ENCODE data around the gene ITGB1BP1.

DNA sequence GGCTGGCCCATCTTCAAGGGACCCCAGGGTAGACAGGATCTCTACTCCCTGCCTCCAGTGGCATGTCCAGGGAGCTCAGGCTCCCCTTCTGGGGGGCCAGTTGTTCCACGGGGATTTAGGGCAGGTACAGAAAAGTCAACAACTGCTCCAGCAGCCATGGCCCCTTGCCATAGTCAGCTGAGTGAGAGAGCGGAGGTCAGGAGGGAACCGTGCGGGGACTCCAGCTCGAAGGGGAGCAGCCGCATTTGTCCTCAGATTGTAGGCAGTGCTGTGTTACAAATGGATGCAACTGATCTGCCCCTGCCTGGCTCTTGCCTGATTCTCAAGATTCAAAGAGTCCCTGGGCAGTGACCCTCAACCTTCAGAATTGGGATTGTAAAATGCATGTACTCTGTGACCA is 49.9 kb downstream of the ITGB1BP1 start:
- TF ChIP-seq, protein P1, sequence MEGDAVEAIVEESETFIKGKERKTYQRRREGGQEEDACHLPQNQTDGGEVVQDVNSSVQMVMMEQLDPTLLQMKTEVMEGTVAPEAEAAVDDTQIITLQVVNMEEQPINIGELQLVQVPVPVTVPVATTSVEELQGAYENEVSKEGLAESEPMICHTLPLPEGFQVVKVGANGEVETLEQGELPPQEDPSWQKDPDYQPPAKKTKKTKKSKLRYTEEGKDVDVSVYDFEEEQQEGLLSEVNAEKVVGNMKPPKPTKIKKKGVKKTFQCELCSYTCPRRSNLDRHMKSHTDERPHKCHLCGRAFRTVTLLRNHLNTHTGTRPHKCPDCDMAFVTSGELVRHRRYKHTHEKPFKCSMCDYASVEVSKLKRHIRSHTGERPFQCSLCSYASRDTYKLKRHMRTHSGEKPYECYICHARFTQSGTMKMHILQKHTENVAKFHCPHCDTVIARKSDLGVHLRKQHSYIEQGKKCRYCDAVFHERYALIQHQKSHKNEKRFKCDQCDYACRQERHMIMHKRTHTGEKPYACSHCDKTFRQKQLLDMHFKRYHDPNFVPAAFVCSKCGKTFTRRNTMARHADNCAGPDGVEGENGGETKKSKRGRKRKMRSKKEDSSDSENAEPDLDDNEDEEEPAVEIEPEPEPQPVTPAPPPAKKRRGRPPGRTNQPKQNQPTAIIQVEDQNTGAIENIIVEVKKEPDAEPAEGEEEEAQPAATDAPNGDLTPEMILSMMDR (IDR thresholded peaks at IDR 0.05): no peak
- no peak for TF ChIP-seq POLR2AphosphoS5 (IDR thresholded peaks at IDR 0.05; ENCODE audit: low read depth, low read length)

Data from Panc1 (cell line).